Measurements from ENCODE around the gene APBA1. TPM values are rescaled to one million over a fixed set of nuclear protein-coding genes. Genes with fewer than 3 reads are reported as not detected.

APBA1 gene
- total RNA-seq, 2 experiments from 2014 or later, result 0.47 to 1.4 TPM

- intact Hi-C loops (cut with DNase I, micrococcal nuclease), result loop anchor here in 1 of 2 experiments (10.0 kb wide), 1 partner anchor 56 kb away; no protein-coding TSS in a partner anchor
- no peaks in the 10 kb centered on the region for H3K36me3 ChIP-seq (ENCODE audit: insufficient read depth, low read length)
- Mint-ChIP-seq H3K4me1 (ENCODE audit: low read depth) (no peaks in the 10 kb centered on the region), H3K27me3 (peaks cover 33% of the 10 kb centered on the region), H3K36me3 (ENCODE audit: low read depth) (no peaks in the 10 kb centered on the region), H3K9me3 (no peaks in the 10 kb centered on the region), H3K27ac (no peak overlapping the region), H3K4me3 (no peak overlapping the region)
- H3K27ac ChIP-seq (ENCODE audit: low read depth in 1 of 2, low read length in 2 of 2), result no peak overlapping the region
- ChIA-PET CTCF (no interaction called here), POLR2A (no interaction called here)
- ATAC-seq (ENCODE audit: poor library complexity) (no peak), DNase-seq (no peak)
- TF ChIP-seq, protein P1, sequence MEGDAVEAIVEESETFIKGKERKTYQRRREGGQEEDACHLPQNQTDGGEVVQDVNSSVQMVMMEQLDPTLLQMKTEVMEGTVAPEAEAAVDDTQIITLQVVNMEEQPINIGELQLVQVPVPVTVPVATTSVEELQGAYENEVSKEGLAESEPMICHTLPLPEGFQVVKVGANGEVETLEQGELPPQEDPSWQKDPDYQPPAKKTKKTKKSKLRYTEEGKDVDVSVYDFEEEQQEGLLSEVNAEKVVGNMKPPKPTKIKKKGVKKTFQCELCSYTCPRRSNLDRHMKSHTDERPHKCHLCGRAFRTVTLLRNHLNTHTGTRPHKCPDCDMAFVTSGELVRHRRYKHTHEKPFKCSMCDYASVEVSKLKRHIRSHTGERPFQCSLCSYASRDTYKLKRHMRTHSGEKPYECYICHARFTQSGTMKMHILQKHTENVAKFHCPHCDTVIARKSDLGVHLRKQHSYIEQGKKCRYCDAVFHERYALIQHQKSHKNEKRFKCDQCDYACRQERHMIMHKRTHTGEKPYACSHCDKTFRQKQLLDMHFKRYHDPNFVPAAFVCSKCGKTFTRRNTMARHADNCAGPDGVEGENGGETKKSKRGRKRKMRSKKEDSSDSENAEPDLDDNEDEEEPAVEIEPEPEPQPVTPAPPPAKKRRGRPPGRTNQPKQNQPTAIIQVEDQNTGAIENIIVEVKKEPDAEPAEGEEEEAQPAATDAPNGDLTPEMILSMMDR (IDR thresholded peaks at IDR 0.05), result no peak
- no peaks in the 10 kb centered on the region for H3K4me1 ChIP-seq (ENCODE audit: insufficient read depth, low read length)
- no peaks in the 10 kb centered on the region for H3K9me3 ChIP-seq (ENCODE audit: control insufficient read depth in 1 of 2, insufficient read depth in 1 of 2, low read length in 2 of 2)
- no peak overlapping the region for H3K4me3 ChIP-seq (ENCODE audit: low read length)
- H3K27me3 ChIP-seq (ENCODE audit: control insufficient read depth in 1 of 2, insufficient read depth in 2 of 2, low read length in 2 of 2), result peaks cover 6 to 7% of the 10 kb centered on the region in 2 experiments
These were observed 13.0 kb downstream of the APBA1 start for GRCh38 chr9:69658987-69659675.

DNA sequence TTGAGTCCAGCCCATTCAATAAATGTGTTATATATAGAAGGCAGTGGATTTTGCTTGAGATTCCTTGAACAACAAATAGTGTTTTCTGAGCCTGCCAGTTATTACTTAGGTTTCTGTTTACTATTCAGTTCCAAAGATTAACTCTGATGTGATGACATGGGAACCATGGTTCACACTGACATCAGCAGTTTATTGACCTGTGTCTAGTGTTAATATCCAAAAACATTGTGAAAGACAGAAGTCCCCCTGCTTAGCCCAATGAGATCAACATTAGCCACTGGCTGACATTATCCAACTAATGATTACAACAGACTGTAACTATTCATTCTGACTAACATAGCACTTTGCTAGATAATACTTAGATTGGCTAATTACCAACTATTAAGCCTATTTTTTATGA, 14.9 kb downstream of the APBA1 start:
- CTCF ChIA-PET, result no interaction called here
- POLR2A ChIA-PET, result no interaction called here
- Mint-ChIP-seq H3K9me3 (no peaks in the 10 kb centered on the region), H3K36me3 (ENCODE audit: low read depth) (no peaks in the 10 kb centered on the region), H3K27ac (no peak overlapping the region), H3K4me1 (ENCODE audit: low read depth) (no peaks in the 10 kb centered on the region), H3K27me3 (peaks cover 21% of the 10 kb centered on the region), H3K4me3 (no peak overlapping the region)
- TF ChIP-seq, protein P1 (IDR thresholded peaks at IDR 0.05), result no peak
- ATAC-seq (ENCODE audit: poor library complexity) (no peak), DNase-seq (no peak)
- Histone ChIP-seq H3K9me3 (ENCODE audit: control insufficient read depth in 1 of 2, insufficient read depth in 1 of 2, low read length in 2 of 2) (no peaks in the 10 kb centered on the region), H3K27ac (ENCODE audit: low read depth in 1 of 2, low read length in 2 of 2) (no peak overlapping the region), H3K4me3 (ENCODE audit: low read length) (no peak overlapping the region), H3K36me3 (ENCODE audit: insufficient read depth, low read length) (no peaks in the 10 kb centered on the region), H3K27me3 (ENCODE audit: control insufficient read depth in 1 of 2, insufficient read depth in 2 of 2, low read length in 2 of 2) (peaks cover 0 to 4% of the 10 kb centered on the region in 2 experiments), H3K4me1 (ENCODE audit: insufficient read depth, low read length) (no peaks in the 10 kb centered on the region)
- intact Hi-C loops (cut with DNase I, micrococcal nuclease), result loop anchor here in 1 of 2 experiments (10.0 kb wide), 1 partner anchor 58 kb away; no protein-coding TSS in a partner anchor

- H3K27me3 ChIP-seq (ENCODE audit: control insufficient read depth in 1 of 2, insufficient read depth in 2 of 2, low read length in 2 of 2), result peaks cover 0 to 2% of the 10 kb centered on the region in 2 experiments
- Mint-ChIP-seq H3K27me3 (peaks cover 16% of the 10 kb centered on the region), H3K27ac (no peak overlapping the region), H3K4me1 (ENCODE audit: low read depth) (no peaks in the 10 kb centered on the region), H3K4me3 (no peak overlapping the region), H3K36me3 (ENCODE audit: low read depth) (no peaks in the 10 kb centered on the region), H3K9me3 (no peaks in the 10 kb centered on the region)
- ATAC-seq (ENCODE audit: poor library complexity) (no peak), DNase-seq (no peak)
- H3K4me3 ChIP-seq (ENCODE audit: low read length), result no peak overlapping the region
- TF ChIP-seq, protein P1 (IDR thresholded peaks at IDR 0.05), result no peak
- ChIA-PET CTCF (no interaction called here), POLR2A (no interaction called here)
- intact Hi-C loops (cut with DNase I, micrococcal nuclease), result loop anchor here in 1 of 2 experiments (10.0 kb wide), 1 partner anchor 60 kb away; no protein-coding TSS in a partner anchor
- H3K9me3 ChIP-seq (ENCODE audit: control insufficient read depth in 1 of 2, insufficient read depth in 1 of 2, low read length in 2 of 2), result no peaks in the 10 kb centered on the region
- no peaks in the 10 kb centered on the region for H3K4me1 ChIP-seq (ENCODE audit: insufficient read depth, low read length)
- no peak overlapping the region for H3K27ac ChIP-seq (ENCODE audit: low read depth in 1 of 2, low read length in 2 of 2)
- H3K36me3 ChIP-seq (ENCODE audit: insufficient read depth, low read length), result no peaks in the 10 kb centered on the region
These were observed 17.1 kb downstream of the APBA1 start for GRCh38 chr9:69655065-69655464.

Data from CD4-positive, alpha-beta T cell (primary cell).